HCT116 (cell line): ENCODE measurements around the gene MBNL2. TPM values are rescaled to one million over a fixed set of nuclear protein-coding genes. Genes with fewer than 3 reads are reported as not detected.

Source experiments
- ATAC-seq: fragments of 200-7000 bp; cut with Tn5 transposase; 2 replicates; pipeline ENCODE4 v1.9.1; 2020; ENCODE audit warnings: mild to moderate bottlenecking, moderate library complexity
- BruUV-seq: library from RNA; stranded (reverse); fragments of 400-500 nt; replicated peaks from 2 replicates; lab custom pipeline; 2021; lab: Mats Ljungman, UMichigan
- CTCF ChIA-PET: fragments of 300-600 bp; sonication (Branson Sonifier 250); formaldehyde crosslinking; loops from one replicate; lab custom pipeline; 2021; ENCODE audit warnings: antibody characterized with exemption; lab: Charles Lee
- POLR2A ChIA-PET: fragments of 300-600, 350-600 bp; sonication (Branson Sonifier 250); formaldehyde crosslinking; loops from one replicate; lab custom pipeline; 2021; ENCODE audit warnings: antibody characterized with exemption; lab: Charles Lee
- RAD21 ChIA-PET, 2 experiments: fragments of 300-600 bp; sonication (Branson Sonifier 250); formaldehyde crosslinking; loops; one replicate each; lab custom pipeline; 2023; ENCODE audit warnings: low total read pairs in 2 of 2; ENCODE audit not compliant: uncharacterized antibody in 2 of 2, unreplicated experiment in 2 of 2, low non-redundant PET in 1 of 2; lab: Charles Lee
- DNase-seq: peaks from one replicate; pipeline ENCODE4 v3.0.0-alpha.2; 2010; ENCODE audit warnings: low read depth, low spot score
- H2AFZ ChIP-seq: fragments of 200-600 bp; shearing (Covaris generic), sonication (generic); 2 replicates; pipeline ENCODE4 v1.6.1; 2017; ENCODE audit warnings: low read depth, mixed run types, mixed read lengths, antibody characterized with exemption, low read length; ENCODE audit not compliant: poor library complexity, severe bottlenecking
- H3K27ac ChIP-seq: 2 replicates; pipeline ENCODE4 v1.5.1; 2012; ENCODE audit warnings: low read depth, low read length
- H3K27me3 ChIP-seq: fragments of 200-600 bp; sonication (generic); 2 replicates; pipeline ENCODE4 v1.6.1; 2016; ENCODE audit warnings: mixed run types, low read length, mixed read lengths; ENCODE audit not compliant: insufficient read depth
- H3K36me3 ChIP-seq, 2 experiments: fragments of 200-500 bp in 1 of 2; fragments of 200-600 bp in 1 of 2; sonication (Bioruptor generic) in 1 of 2; sonication (generic) in 1 of 2; 2 replicates each; pipeline versions ENCODE4 v1.5.1 to v1.6.1; 2014 to 2016; ENCODE audit warnings: low read length in 2 of 2, inconsistent platforms in 1 of 2, mixed read lengths in 1 of 2, mixed run types in 1 of 2; ENCODE audit not compliant: insufficient read depth in 2 of 2, control insufficient read depth in 1 of 2
- H3K4me1 ChIP-seq, 2 experiments: fragments of 200-600 bp in 1 of 2; sonication (generic) in 1 of 2; 2 replicates each; pipeline versions ENCODE4 v1.5.1 to v1.6.1; 2012 to 2017; ENCODE audit warnings: low read length in 2 of 2, inconsistent platforms in 1 of 2, mild to moderate bottlenecking in 1 of 2, mixed read lengths in 1 of 2, mixed run types in 1 of 2, moderate library complexity in 1 of 2; ENCODE audit not compliant: insufficient read depth in 2 of 2, control insufficient read depth in 1 of 2
- H3K4me2 ChIP-seq: fragments of 200-600 bp; sonication (generic); 2 replicates; pipeline ENCODE4 v1.6.1; 2017; ENCODE audit warnings: mixed run types, low read length, mixed read lengths
- H3K4me3 ChIP-seq, 2 experiments: fragments of 200-600 bp in 1 of 2; sonication (generic) in 1 of 2; replicated peaks in 1 of 2; 2 replicates each; pipeline ENCODE4 v1.5.1; 2011 to 2016; ENCODE audit warnings: low read length in 2 of 2, control low read depth in 1 of 2, low read depth in 1 of 2, mild to moderate bottlenecking in 1 of 2, mixed read lengths in 1 of 2, mixed run types in 1 of 2
- H3K79me2 ChIP-seq: fragments of 200-600 bp; sonication (generic); 2 replicates; pipeline ENCODE4 v1.6.1; 2017; ENCODE audit warnings: mild to moderate bottlenecking, mixed run types, low read length, moderate library complexity, mixed read lengths; ENCODE audit not compliant: insufficient read depth
- H3K9ac ChIP-seq: fragments of 200-600 bp; sonication (generic); 2 replicates; pipeline ENCODE4 v1.6.1; 2016; ENCODE audit warnings: low read length, mixed read lengths
- H3K9me2 ChIP-seq: fragments of 200-600 bp; sonication (generic), shearing (Covaris generic); 2 replicates; pipeline ENCODE4 v1.6.1; 2017; ENCODE audit warnings: mixed run types, mild to moderate bottlenecking, moderate library complexity; ENCODE audit not compliant: insufficient read depth
- H3K9me3 ChIP-seq, 2 experiments: fragments of 200-500 bp in 1 of 2; fragments of 200-600 bp in 1 of 2; sonication (Bioruptor generic) in 1 of 2; sonication (generic) in 1 of 2; 2 replicates each; pipeline ENCODE4 v1.6.1; 2014 to 2017; ENCODE audit warnings: low read length in 2 of 2, mixed read lengths in 2 of 2, inconsistent platforms in 1 of 2, low read depth in 1 of 2, mild to moderate bottlenecking in 1 of 2, mixed run types in 1 of 2, moderate library complexity in 1 of 2; ENCODE audit not compliant: control insufficient read depth in 1 of 2, insufficient read depth in 1 of 2
- H4K20me1 ChIP-seq: fragments of 200-600 bp; sonication (generic), shearing (Covaris generic); 2 replicates; pipeline ENCODE4 v1.6.1; 2017; ENCODE audit warnings: mixed run types, mild to moderate bottlenecking, moderate library complexity; ENCODE audit not compliant: insufficient read depth
- CBX3 ChIP-seq: IDR thresholded peaks from 2 replicates; pipeline ENCODE4 v1.6.1; 2012; ENCODE audit warnings: low read depth
- EGR1 ChIP-seq: IDR thresholded peaks from 2 replicates; pipeline ENCODE4 v1.6.1; 2012; ENCODE audit warnings: low read depth
- EZH2 ChIP-seq: fragments of 200-600 bp; sonication (generic); IDR thresholded peaks from 2 replicates; pipeline ENCODE4 v1.6.1; 2017; ENCODE audit warnings: antibody characterized with exemption, mixed run types
- FOSL1 ChIP-seq: IDR thresholded peaks from 2 replicates; pipeline ENCODE4 v1.6.1; 2012; ENCODE audit warnings: low read depth
- MAX ChIP-seq: IDR thresholded peaks from 2 replicates; pipeline ENCODE4 v1.6.1; 2012
- POLR2A ChIP-seq: IDR thresholded peaks from 2 replicates; pipeline ENCODE4 v1.7.0; 2011; ENCODE audit warnings: borderline replicate concordance; ENCODE audit not compliant: insufficient read depth, insufficient read length; ENCODE audit errors: extremely low read depth
- POLR2AphosphoS5 ChIP-seq: IDR thresholded peaks from 2 replicates; pipeline ENCODE4 v1.6.1; 2011; ENCODE audit warnings: mild to moderate bottlenecking, low read depth, low read length, moderate library complexity
- REST ChIP-seq: IDR thresholded peaks from 2 replicates; pipeline ENCODE4 v1.6.1; 2012; ENCODE audit warnings: low read depth
- SP1 ChIP-seq: IDR thresholded peaks from 2 replicates; pipeline ENCODE4 v1.6.1; 2012; ENCODE audit warnings: low read depth
- SRF ChIP-seq: IDR thresholded peaks from 2 replicates; pipeline ENCODE4 v1.6.1; 2012; ENCODE audit warnings: low read depth
- ZNF274 ChIP-seq: fragments of 200-500 bp; sonication (Bioruptor generic); IDR thresholded peaks from 2 replicates; pipeline ENCODE4 v1.6.1; 2014; ENCODE audit warnings: mild to moderate bottlenecking, low read depth, low read length, inconsistent platforms
- intact Hi-C: fragments of 100-400 bp; cut with micrococcal nuclease; formaldehyde crosslinking; loops from 2 replicates; pipeline ENCODE4 v1.10.0; 2022
- total RNA-seq: library from RNA; stranded (reverse); gene quantifications from one replicate; pipeline ENCODE4 v1.2.1, GENCODE V29; 2021; ENCODE audit not compliant: unreplicated experiment

The MBNL2 gene
- total RNA-seq, 1 experiment from 2014 or later: 73.9 TPM

- POLR2A ChIA-PET: no interaction called here
- H3K4me3 ChIP-seq: no peak overlapping the region
- no peak for ATAC-seq
- TF ChIP-seq SRF (no peak), MAX (no peak), EZH2 (no peak), FOSL1 (no peak), POLR2A (no peak), EGR1 (no peak)
- TF ChIP-seq, all 23 proteins: peak for 0
- RAD21 ChIA-PET: no interaction called here
- intact Hi-C loops: no loop called here
- BruUV-seq: no TSS peak
- 0 out of 4 replicates have a peak, but pooled peaks cover 0 to 4% of the 10 kb centered on the region in 2 experiments for H3K9me3 ChIP-seq
- H3K4me1 ChIP-seq: peaks cover 12 to 22% of the 10 kb centered on the region in 2 experiments
- no peaks in the 10 kb centered on the region; the same call in 1 of the 2 replicates for H3K9me2 ChIP-seq
- no peak for DNase-seq
- CTCF ChIA-PET: no interaction called here
- H3K4me2 ChIP-seq: no peak overlapping the region
- peaks cover 0 to 25% of the 10 kb centered on the region in 2 experiments; a peak in 3 of 4 replicates for H3K36me3 ChIP-seq
- no peak overlapping the region for H2AFZ ChIP-seq
- H3K79me2 ChIP-seq: no peaks in the 10 kb centered on the region; the same call in 1 of the 2 replicates
- H3K27me3 ChIP-seq: no peaks in the 10 kb centered on the region
- no peak overlapping the region for H3K9ac ChIP-seq
- H4K20me1 ChIP-seq: no peaks in the 10 kb centered on the region
- no peak overlapping the region for H3K27ac ChIP-seq
Measured at GRCh38 chr13:97346561-97347254, 124.6 kb downstream of the MBNL2 start.

- Histone ChIP-seq H3K36me3 (peaks cover 0 to 25% of the 10 kb centered on the region in 2 experiments; a peak in 3 of 4 replicates), H3K9me2 (no peaks in the 10 kb centered on the region; the same call in 1 of the 2 replicates), H4K20me1 (no peaks in the 10 kb centered on the region), H3K9me3 (0 out of 4 replicates have a peak, but pooled peaks cover 0 to 4% of the 10 kb centered on the region in 2 experiments), H3K27ac (no peak overlapping the region), H3K9ac (no peak overlapping the region), H3K27me3 (no peaks in the 10 kb centered on the region), H3K4me2 (no peak overlapping the region), H2AFZ (no peak overlapping the region), H3K4me1 (peaks cover 5 to 17% of the 10 kb centered on the region in 2 experiments; a peak in 3 of 4 replicates), H3K4me3 (no peak overlapping the region), H3K79me2 (no peaks in the 10 kb centered on the region; the same call in 1 of the 2 replicates)
- TF ChIP-seq ZNF274: no peak
- TF ChIP-seq CBX3: no peak
- no peak for TF ChIP-seq SP1
- no peak for TF ChIP-seq FOSL1
- TF ChIP-seq SRF: no peak
- no peak for TF ChIP-seq POLR2AphosphoS5
- TF ChIP-seq MAX: no peak
- no peak for TF ChIP-seq REST
- ChIA-PET POLR2A (no interaction called here), RAD21 (no interaction called here), CTCF (no interaction called here)
- ATAC-seq: no peak
- DNase-seq: no peak
- no TSS peak for BruUV-seq
- intact Hi-C loops: no loop called here
Measured at GRCh38 chr13:97347255-97347932, 125.3 kb downstream of the MBNL2 start.
